Breast epithelium (tissue), 3 donors: ENCODE measurements around the gene TMEM273.

Source experiments
- POLR2A ChIP-seq: fragments of 450-650 bp; IDR thresholded peaks from one replicate; pipeline ENCODE4 v1.6.1; 2016; ENCODE audit warnings: antibody characterized with exemption, mild to moderate bottlenecking, moderate library complexity
- TF ChIP-seq, protein P1 (sequence below), 3 donors: fragments of 450-650 bp; IDR thresholded peaks; one replicate each; pipeline ENCODE4 v1.5.1; 2016 to 2017; ENCODE audit warnings: antibody characterized with exemption in 3 of 3, mild to moderate bottlenecking in 3 of 3, moderate library complexity in 3 of 3

- TF ChIP-seq, protein P1, sequence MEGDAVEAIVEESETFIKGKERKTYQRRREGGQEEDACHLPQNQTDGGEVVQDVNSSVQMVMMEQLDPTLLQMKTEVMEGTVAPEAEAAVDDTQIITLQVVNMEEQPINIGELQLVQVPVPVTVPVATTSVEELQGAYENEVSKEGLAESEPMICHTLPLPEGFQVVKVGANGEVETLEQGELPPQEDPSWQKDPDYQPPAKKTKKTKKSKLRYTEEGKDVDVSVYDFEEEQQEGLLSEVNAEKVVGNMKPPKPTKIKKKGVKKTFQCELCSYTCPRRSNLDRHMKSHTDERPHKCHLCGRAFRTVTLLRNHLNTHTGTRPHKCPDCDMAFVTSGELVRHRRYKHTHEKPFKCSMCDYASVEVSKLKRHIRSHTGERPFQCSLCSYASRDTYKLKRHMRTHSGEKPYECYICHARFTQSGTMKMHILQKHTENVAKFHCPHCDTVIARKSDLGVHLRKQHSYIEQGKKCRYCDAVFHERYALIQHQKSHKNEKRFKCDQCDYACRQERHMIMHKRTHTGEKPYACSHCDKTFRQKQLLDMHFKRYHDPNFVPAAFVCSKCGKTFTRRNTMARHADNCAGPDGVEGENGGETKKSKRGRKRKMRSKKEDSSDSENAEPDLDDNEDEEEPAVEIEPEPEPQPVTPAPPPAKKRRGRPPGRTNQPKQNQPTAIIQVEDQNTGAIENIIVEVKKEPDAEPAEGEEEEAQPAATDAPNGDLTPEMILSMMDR (IDR thresholded peaks at IDR 0.05), result no peak
- no peak for TF ChIP-seq POLR2A
Measured at GRCh38 chr10:49184642-49185111, 3.5 kb downstream of the TMEM273 start.
